ENCODE measurements around the gene IWS1. TPM values are rescaled to one million over a fixed set of nuclear protein-coding genes. Genes with fewer than 3 reads are reported as not detected.

IWS1 gene
- total and polyA plus RNA-seq, 10 of the 15 experiments (the other 5 are each of a cell fraction or from before 2014, with no cell fraction given), result 21.9 to 68.9 (median 45.8) TPM

DNA sequence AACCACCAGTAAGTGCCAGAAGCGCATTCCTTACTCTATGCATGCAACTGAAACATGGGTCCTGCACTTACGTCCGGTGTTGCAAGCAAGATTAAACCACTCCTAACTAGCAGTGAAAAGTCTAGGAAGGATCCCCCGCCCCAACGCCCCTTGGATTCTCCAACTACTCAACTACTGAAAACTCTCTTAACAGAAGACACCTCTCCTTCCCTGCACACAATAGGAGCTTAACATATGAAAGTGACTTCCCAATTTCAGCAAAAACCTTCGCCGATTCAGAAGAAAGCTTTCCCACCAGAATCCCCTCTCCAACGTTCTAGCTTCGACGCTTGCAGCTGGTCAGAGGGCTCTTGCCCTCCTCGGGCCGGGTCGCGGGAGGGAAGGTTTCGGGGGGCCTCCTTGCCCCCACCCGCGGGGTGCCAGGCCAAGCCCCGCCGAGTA lies 578 bp downstream of the IWS1 start:
- H3K79me2 ChIP-seq (ENCODE audit: control insufficient read depth, insufficient read depth, low read length), result peaks cover 46% of the 10 kb centered on the region
- peak overlapping the region; percentile 93 for H3K4me3 ChIP-seq
- BruUV-seq (replicated peaks), result TSS peak; percentile 62
- in situ Hi-C loops (cut with MboI), result no loop called here
- peak overlapping the region; percentile 92 for H3K9ac ChIP-seq (ENCODE audit: control insufficient read depth, insufficient read depth, low read length)
- under 1% methylated on average over 19 of the region's 19 CpGs for WGBS (ENCODE audit: insufficient coverage, insufficient replicate concordance, low lambda C conversion rate, missing lambda C conversion rate)
- H2AFZ ChIP-seq (ENCODE audit: control insufficient read depth, low read depth, low read length), result peak overlapping the region; percentile 91
- CTCF ChIA-PET, result interaction anchor here (1.0 to 1.8 kb wide), 5 partner anchors 12 to 66 kb away, joined by 3 to 10 read pairs (median 4); no protein-coding TSS in a partner anchor
- ATAC-seq, result peak; percentile 32
- no peaks in the 10 kb centered on the region for H3K4me1 ChIP-seq (ENCODE audit: control insufficient read depth, insufficient read depth, low read length)
- RAD21 ChIA-PET (ENCODE audit: unreplicated experiment), result interaction anchor here (1.9 to 2.0 kb wide), 2 partner anchors 38 to 49 kb away, joined by 8 to 15 read pairs; no protein-coding TSS in a partner anchor
- intact Hi-C loops (cut with micrococcal nuclease; ENCODE audit: unreplicated experiment), result loop anchor here (1.0 to 10.0 kb wide), 4 partner anchors 38 to 279 kb away; partner anchors contain the start of genes GPR17 and SFT2D3
- H4K20me1 ChIP-seq (ENCODE audit: control insufficient read depth, insufficient read depth), result no peaks in the 10 kb centered on the region; the same call in 1 of the 2 replicates
- peak overlapping the region; percentile 36 for H3K4me2 ChIP-seq (ENCODE audit: control insufficient read depth, insufficient read depth)
- H3K9me3 ChIP-seq (replicated peaks; ENCODE audit: control insufficient read depth, insufficient read depth, low read length), result no peaks in the 10 kb centered on the region
- H3K36me3 ChIP-seq (ENCODE audit: control insufficient read depth in 2 of 2, insufficient read depth in 2 of 2, low read length in 1 of 2), result peaks cover 2 to 12% of the 10 kb centered on the region in 2 experiments; a peak in 2 of 4 replicates
- SMC1A ChIA-PET (ENCODE audit: uncharacterized antibody, unreplicated experiment), result interaction anchor here (1.2 to 2.9 kb wide), 6 partner anchors 19 to 208 kb away, joined by 3 to 15 read pairs (median 4); no protein-coding TSS in a partner anchor
- H3K27me3 ChIP-seq (replicated peaks in 1 of 2; ENCODE audit: control insufficient read depth in 2 of 2, insufficient read depth in 2 of 2, low read length in 1 of 2), result no peaks in the 10 kb centered on the region
- no peak for FAIRE-seq
- no peak for DNase-seq (ENCODE audit: low read depth, low spot score)
- H3K27ac ChIP-seq (ENCODE audit: control insufficient read depth, insufficient read depth), result peak overlapping the region; percentile 83
- POLR2A ChIA-PET, result interaction anchor here (0.9 to 1.3 kb wide), 3 partner anchors 11 to 38 kb away, joined by 4 to 8 read pairs (median 5); no protein-coding TSS in a partner anchor
- TF ChIP-seq FOXM1 (IDR thresholded peaks at IDR 0.05; ENCODE audit: low read depth, low read length), result no peak
- 0 out of 2 replicates have a peak, but pooled peaks have one; percentile 33 for TF ChIP-seq BACH1 (IDR thresholded peaks at IDR 0.05; ENCODE audit: borderline replicate concordance)
- peak; percentile 68 for TF ChIP-seq DPF2 (IDR thresholded peaks at IDR 0.05)
- TF ChIP-seq, protein P1, sequence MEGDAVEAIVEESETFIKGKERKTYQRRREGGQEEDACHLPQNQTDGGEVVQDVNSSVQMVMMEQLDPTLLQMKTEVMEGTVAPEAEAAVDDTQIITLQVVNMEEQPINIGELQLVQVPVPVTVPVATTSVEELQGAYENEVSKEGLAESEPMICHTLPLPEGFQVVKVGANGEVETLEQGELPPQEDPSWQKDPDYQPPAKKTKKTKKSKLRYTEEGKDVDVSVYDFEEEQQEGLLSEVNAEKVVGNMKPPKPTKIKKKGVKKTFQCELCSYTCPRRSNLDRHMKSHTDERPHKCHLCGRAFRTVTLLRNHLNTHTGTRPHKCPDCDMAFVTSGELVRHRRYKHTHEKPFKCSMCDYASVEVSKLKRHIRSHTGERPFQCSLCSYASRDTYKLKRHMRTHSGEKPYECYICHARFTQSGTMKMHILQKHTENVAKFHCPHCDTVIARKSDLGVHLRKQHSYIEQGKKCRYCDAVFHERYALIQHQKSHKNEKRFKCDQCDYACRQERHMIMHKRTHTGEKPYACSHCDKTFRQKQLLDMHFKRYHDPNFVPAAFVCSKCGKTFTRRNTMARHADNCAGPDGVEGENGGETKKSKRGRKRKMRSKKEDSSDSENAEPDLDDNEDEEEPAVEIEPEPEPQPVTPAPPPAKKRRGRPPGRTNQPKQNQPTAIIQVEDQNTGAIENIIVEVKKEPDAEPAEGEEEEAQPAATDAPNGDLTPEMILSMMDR (IDR thresholded peaks at IDR 0.05 in 2 of 3, conservative IDR thresholded peaks at IDR 0.05 in 1 of 3; ENCODE audit: control insufficient read depth in 2 of 3, extremely low read depth in 1 of 3, insufficient read depth in 1 of 3, low read depth in 3 of 3, low read length in 3 of 3), result no peak
- TF ChIP-seq, protein P2, sequence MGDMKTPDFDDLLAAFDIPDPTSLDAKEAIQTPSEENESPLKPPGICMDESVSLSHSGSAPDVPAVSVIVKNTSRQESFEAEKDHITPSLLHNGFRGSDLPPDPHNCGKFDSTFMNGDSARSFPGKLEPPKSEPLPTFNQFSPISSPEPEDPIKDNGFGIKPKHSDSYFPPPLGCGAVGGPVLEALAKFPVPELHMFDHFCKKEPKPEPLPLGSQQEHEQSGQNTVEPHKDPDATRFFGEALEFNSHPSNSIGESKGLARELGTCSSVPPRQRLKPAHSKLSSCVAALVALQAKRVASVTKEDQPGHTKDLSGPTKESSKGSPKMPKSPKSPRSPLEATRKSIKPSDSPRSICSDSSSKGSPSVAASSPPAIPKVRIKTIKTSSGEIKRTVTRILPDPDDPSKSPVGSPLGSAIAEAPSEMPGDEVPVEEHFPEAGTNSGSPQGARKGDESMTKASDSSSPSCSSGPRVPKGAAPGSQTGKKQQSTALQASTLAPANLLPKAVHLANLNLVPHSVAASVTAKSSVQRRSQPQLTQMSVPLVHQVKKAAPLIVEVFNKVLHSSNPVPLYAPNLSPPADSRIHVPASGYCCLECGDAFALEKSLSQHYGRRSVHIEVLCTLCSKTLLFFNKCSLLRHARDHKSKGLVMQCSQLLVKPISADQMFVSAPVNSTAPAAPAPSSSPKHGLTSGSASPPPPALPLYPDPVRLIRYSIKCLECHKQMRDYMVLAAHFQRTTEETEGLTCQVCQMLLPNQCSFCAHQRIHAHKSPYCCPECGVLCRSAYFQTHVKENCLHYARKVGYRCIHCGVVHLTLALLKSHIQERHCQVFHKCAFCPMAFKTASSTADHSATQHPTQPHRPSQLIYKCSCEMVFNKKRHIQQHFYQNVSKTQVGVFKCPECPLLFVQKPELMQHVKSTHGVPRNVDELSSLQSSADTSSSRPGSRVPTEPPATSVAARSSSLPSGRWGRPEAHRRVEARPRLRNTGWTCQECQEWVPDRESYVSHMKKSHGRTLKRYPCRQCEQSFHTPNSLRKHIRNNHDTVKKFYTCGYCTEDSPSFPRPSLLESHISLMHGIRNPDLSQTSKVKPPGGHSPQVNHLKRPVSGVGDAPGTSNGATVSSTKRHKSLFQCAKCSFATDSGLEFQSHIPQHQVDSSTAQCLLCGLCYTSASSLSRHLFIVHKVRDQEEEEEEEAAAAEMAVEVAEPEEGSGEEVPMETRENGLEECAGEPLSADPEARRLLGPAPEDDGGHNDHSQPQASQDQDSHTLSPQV (IDR thresholded peaks at IDR 0.05), result no peak
- no peak for TF ChIP-seq ZNF24 (IDR thresholded peaks at IDR 0.05)
- no peak for TF ChIP-seq MEF2A (IDR thresholded peaks at IDR 0.05; ENCODE audit: insufficient read depth, low read depth, low read length)
- TF ChIP-seq, protein P3, sequence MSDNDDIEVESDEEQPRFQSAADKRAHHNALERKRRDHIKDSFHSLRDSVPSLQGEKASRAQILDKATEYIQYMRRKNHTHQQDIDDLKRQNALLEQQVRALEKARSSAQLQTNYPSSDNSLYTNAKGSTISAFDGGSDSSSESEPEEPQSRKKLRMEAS (IDR thresholded peaks at IDR 0.05; ENCODE audit: low read depth, low read length), result no peak
- TF ChIP-seq, protein P4, sequence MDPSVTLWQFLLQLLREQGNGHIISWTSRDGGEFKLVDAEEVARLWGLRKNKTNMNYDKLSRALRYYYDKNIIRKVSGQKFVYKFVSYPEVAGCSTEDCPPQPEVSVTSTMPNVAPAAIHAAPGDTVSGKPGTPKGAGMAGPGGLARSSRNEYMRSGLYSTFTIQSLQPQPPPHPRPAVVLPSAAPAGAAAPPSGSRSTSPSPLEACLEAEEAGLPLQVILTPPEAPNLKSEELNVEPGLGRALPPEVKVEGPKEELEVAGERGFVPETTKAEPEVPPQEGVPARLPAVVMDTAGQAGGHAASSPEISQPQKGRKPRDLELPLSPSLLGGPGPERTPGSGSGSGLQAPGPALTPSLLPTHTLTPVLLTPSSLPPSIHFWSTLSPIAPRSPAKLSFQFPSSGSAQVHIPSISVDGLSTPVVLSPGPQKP (IDR thresholded peaks at IDR 0.05; ENCODE audit: low read depth, low read length), result no peak
- no peak for TF ChIP-seq HDAC6 (IDR thresholded peaks at IDR 0.05; ENCODE audit: unreplicated experiment)
- TF ChIP-seq TCF12 (IDR thresholded peaks at IDR 0.05; ENCODE audit: low read depth, low read length), result no peak
- TF ChIP-seq NFYA (IDR thresholded peaks at IDR 0.05; ENCODE audit: borderline replicate concordance, low read depth, low read length), result no peak
- TF ChIP-seq YY1 (IDR thresholded peaks at IDR 0.05; ENCODE audit: low read depth, low read length), result no peak
- TF ChIP-seq SMARCA5 (IDR thresholded peaks at IDR 0.05), result 0 out of 2 replicates have a peak, but pooled peaks have one; percentile 53
- TF ChIP-seq CHD4 (IDR thresholded peaks at IDR 0.05), result no peak
- TF ChIP-seq SRF (IDR thresholded peaks at IDR 0.05; ENCODE audit: low read depth in 2 of 2, low read length in 2 of 2), result no peak
- no peak for TF ChIP-seq NR2F1 (conservative IDR thresholded peaks at IDR 0.05)
- 0 out of 3 replicates have a peak, but pooled peaks have one; percentile 14 for TF ChIP-seq POU2F2 (IDR thresholded peaks at IDR 0.05; ENCODE audit: borderline replicate concordance, low read depth, low read length)

Measured in GM12878 (cell line).